Measurements from ENCODE around the gene CLSTN1. TPM values are rescaled to one million over a fixed set of nuclear protein-coding genes. Genes with fewer than 3 reads are reported as not detected.
"Not testable (repeated sequence)": the region's sequence is repeated elsewhere in the genome, so short reads cannot be mapped to it uniquely, and the experiment has no call there.

Gene CLSTN1
- total and polyA plus RNA-seq, 2 donors from 2014 or later = 114 to 158 TPM

DNA sequence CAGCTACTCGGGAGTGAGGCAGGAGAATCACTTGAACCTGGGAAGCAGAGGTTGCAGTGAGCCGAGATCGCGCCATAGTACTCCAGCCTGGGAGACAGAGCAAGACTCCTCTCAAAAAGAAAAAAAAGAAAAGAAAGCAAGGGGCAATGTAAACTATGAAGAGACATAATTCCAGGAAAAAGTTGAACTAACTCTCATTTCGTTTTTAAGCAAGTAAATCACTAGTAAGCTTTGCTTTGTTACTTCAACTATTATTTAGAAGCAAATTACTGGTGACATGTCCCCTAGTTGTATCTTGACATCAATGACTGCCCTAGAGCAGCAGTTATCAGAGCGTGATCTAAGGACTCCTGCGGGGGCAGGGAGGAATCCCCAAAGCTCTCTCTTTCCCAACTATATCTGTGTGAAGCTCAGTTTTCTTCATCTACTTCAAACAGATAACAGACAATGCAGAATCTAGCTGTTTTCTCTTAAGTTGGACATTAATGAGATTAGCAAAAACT, 18.7 kb downstream of the CLSTN1 start:
- FAIRE-seq (no peak), DNase-seq (peak in 3 of 5 donors; percentile 17 to 25 (median 19))
- H3K4me3 ChIP-seq (ENCODE audit: low read length in 3 of 3) = no peak overlapping the region
- no peaks in the 10 kb centered on the region for H3K36me3 ChIP-seq (ENCODE audit: control insufficient read depth in 2 of 3, insufficient read depth in 3 of 3, low read length in 3 of 3)
- H3K4me1 ChIP-seq (ENCODE audit: control insufficient read depth in 2 of 3, insufficient read depth in 2 of 3, low read depth in 1 of 3, low read length in 3 of 3) = peaks cover 0 to 22% (median 12%) of the 10 kb centered on the region in 3 donors
- H3K9me3 ChIP-seq (ENCODE audit: control insufficient read depth in 2 of 3, insufficient read depth in 1 of 3, low read length in 3 of 3) = no peaks in the 10 kb centered on the region
- no peak overlapping the region for H3K9ac ChIP-seq (ENCODE audit: low read length in 3 of 3)
- TF ChIP-seq, protein P1, sequence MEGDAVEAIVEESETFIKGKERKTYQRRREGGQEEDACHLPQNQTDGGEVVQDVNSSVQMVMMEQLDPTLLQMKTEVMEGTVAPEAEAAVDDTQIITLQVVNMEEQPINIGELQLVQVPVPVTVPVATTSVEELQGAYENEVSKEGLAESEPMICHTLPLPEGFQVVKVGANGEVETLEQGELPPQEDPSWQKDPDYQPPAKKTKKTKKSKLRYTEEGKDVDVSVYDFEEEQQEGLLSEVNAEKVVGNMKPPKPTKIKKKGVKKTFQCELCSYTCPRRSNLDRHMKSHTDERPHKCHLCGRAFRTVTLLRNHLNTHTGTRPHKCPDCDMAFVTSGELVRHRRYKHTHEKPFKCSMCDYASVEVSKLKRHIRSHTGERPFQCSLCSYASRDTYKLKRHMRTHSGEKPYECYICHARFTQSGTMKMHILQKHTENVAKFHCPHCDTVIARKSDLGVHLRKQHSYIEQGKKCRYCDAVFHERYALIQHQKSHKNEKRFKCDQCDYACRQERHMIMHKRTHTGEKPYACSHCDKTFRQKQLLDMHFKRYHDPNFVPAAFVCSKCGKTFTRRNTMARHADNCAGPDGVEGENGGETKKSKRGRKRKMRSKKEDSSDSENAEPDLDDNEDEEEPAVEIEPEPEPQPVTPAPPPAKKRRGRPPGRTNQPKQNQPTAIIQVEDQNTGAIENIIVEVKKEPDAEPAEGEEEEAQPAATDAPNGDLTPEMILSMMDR (IDR thresholded peaks at IDR 0.05; ENCODE audit: borderline replicate concordance, extremely low read depth, insufficient read depth) = no peak
- intact Hi-C loops (cut with DNase I) = no loop called here
- peak overlapping the region in 1 of 2 donors; percentile 28 for H3K27ac ChIP-seq (ENCODE audit: low read depth in 2 of 2, low read length in 2 of 2)
- no peaks in the 10 kb centered on the region for H3K27me3 ChIP-seq (ENCODE audit: control insufficient read depth, insufficient read depth, low read length)

DNA sequence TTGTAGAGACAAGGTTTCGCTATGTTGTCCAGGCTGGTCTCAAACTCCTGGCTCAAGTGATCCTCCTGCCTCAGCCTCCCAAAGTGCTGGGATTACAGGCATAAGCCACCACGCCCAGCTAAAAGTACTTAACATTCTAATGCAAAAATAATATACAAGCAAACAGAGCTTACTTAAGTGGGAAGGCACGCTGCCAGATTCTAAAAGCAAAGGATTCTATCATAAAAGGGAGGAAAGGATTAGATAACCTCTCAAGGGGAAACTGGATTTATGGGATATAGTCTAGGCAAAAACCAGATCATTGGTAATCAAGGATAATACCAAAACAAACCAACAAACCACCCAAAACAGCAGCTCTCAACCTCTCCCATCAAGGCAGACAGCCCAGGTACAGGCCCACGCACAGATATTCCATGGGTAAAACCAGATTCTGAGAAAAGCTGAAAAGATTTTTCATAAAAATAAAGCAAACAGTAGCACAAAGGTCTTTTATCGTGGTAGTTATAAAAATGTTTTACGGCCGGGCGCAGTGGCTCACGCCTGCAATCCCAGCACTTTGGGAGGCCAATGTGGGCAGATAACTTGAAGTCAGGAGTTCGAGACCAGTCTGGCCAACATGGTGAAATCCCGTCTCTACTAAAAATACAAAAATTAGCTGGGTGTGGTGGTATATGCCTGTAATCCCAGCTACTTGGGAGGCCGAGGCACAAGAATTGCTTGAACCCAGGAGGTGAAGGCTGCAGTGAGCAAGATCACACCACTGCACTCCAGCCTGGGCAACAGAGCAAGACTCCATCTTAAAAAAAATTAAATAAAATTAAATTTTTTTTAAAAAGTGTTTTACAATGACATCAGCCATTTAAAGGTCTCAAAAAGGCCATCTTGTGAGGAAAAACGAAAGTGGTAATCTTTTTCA, 20.5 kb downstream of the CLSTN1 start:
- FAIRE-seq; intact Hi-C loops (cut with DNase I); H3K4me3 ChIP-seq (ENCODE audit: low read length in 3 of 3); H3K36me3 ChIP-seq (ENCODE audit: control insufficient read depth in 2 of 3, insufficient read depth in 3 of 3, low read length in 3 of 3); H3K27me3 ChIP-seq (ENCODE audit: control insufficient read depth, insufficient read depth, low read length); H3K27ac ChIP-seq (ENCODE audit: low read depth in 2 of 2, low read length in 2 of 2); H3K9ac ChIP-seq (ENCODE audit: low read length in 3 of 3); H3K9me3 ChIP-seq (ENCODE audit: control insufficient read depth in 2 of 3, insufficient read depth in 1 of 3, low read length in 3 of 3): not testable (repeated sequence)
- peaks cover 0 to 16% (median 9%) of the 10 kb centered on the region in 3 donors for H3K4me1 ChIP-seq (ENCODE audit: control insufficient read depth in 2 of 3, insufficient read depth in 2 of 3, low read depth in 1 of 3, low read length in 3 of 3)
- peak in 1 of 5 donors; percentile 11 for DNase-seq

DNA sequence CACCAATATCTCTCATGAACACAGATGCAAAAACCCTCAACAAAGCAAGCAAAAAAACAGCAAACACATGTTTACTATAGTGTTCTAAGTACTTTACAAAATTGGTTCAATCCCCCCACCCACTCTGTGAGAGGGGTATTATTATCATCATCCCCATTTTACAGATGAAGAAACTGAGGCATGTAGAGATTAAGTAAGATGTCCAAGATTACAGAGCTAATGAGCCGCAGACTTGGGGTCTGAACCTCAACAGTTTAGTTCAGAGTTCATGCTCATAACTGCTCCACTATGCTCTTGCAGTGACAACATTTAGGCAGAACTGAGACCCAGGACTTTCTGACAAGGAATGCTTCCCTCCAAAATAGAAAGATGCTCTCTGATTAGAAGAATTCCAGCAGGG, 21.9 kb downstream of the CLSTN1 start:
- H3K4me1 ChIP-seq (ENCODE audit: control insufficient read depth in 2 of 3, insufficient read depth in 2 of 3, low read depth in 1 of 3, low read length in 3 of 3) = peaks cover 0 to 14% (median 12%) of the 10 kb centered on the region in 3 donors
- TF ChIP-seq, protein P1 (IDR thresholded peaks at IDR 0.05; ENCODE audit: borderline replicate concordance, extremely low read depth, insufficient read depth) = no peak

More for the DNA sequence above, 21.9 kb downstream of the CLSTN1 start:
- no peaks in the 10 kb centered on the region for H3K9me3 ChIP-seq (ENCODE audit: control insufficient read depth in 2 of 3, insufficient read depth in 1 of 3, low read length in 3 of 3)
- H3K36me3 ChIP-seq (ENCODE audit: control insufficient read depth in 2 of 3, insufficient read depth in 3 of 3, low read length in 3 of 3) = no peaks in the 10 kb centered on the region
- no peak overlapping the region for H3K27ac ChIP-seq (ENCODE audit: low read depth in 2 of 2, low read length in 2 of 2)
- DNase-seq = peak in 1 of 5 donors; percentile 2
- H3K9ac ChIP-seq (ENCODE audit: low read length in 3 of 3) = no peak overlapping the region
- no peak overlapping the region for H3K4me3 ChIP-seq (ENCODE audit: low read length in 3 of 3)
- FAIRE-seq = no peak
- no peaks in the 10 kb centered on the region for H3K27me3 ChIP-seq (ENCODE audit: control insufficient read depth, insufficient read depth, low read length)
- intact Hi-C loops (cut with DNase I) = no loop called here
